HepG2 (cell line): Measurements from ENCODE around the gene MAP3K5. TPM values are rescaled to one million over a fixed set of nuclear protein-coding genes. Genes with fewer than 3 reads are reported as not detected.

Experiments
- ATAC-seq: fragments of 200-7000 bp; cut with Tn5 transposase; 3 replicates; pipeline ENCODE4 v1.9.1; 2020; ENCODE audit warnings: mild to moderate bottlenecking, moderate library complexity
- BruUV-seq: library from RNA; stranded (reverse); fragments of 400-500 nt; replicated peaks from 2 replicates; lab custom pipeline; 2021; lab: Mats Ljungman, UMichigan
- CTCF ChIA-PET: fragments of 300-600 bp; formaldehyde crosslinking; extraction: SDS; loops from one replicate; lab custom pipeline; 2021; ENCODE audit warnings: low total read pairs, inconsistent platforms, low intra/inter-chr PET ratio; lab: Yijun Ruan, JAX
- POLR2A ChIA-PET: fragments of 350-600 bp; sonication (Branson Sonifier 250); formaldehyde crosslinking; loops from one replicate; lab custom pipeline; 2020; ENCODE audit warnings: antibody characterized with exemption, inconsistent platforms; lab: Yijun Ruan, JAX
- DNase-seq: peaks from one replicate; pipeline ENCODE4 v3.0.0-alpha.2; 2015; ENCODE audit warnings: low spot score
- FAIRE-seq: peaks from 3 replicates; lab custom pipeline; 2011; peaks lifted over from hg19 to GRCh38; lab: Jason Lieb, UNC
- H2AFZ ChIP-seq: one replicate; pipeline ENCODE4 v1.6.1; 2011; ENCODE audit warnings: low read length, inconsistent platforms
- H3K27ac ChIP-seq: fragments of 300-600 bp; 3 replicates; pipeline ENCODE4 v1.8.0; 2011; ENCODE audit warnings: mixed run types, mild to moderate bottlenecking, mixed read lengths, low read length, inconsistent platforms; ENCODE audit not compliant: insufficient read depth; ENCODE audit errors: extremely low read length
- H3K27me3 ChIP-seq, 2 experiments: fragments of 200-600 bp in 1 of 2; 2 replicates in 1 of 2; 3 replicates in 1 of 2; pipeline versions ENCODE4 v1.6.0 to v1.8.0; 2011; ENCODE audit warnings: low read length in 2 of 2, mild to moderate bottlenecking in 2 of 2, moderate library complexity in 2 of 2, inconsistent platforms in 1 of 2; ENCODE audit not compliant: insufficient read depth in 2 of 2, control insufficient read depth in 1 of 2
- H3K36me3 ChIP-seq, 2 experiments: fragments of 200-600 bp in 1 of 2; replicated peaks in 1 of 2; 2 replicates in 1 of 2; 3 replicates in 1 of 2; pipeline versions ENCODE4 v1.5.1 to v1.8.0; 2011; ENCODE audit warnings: low read length in 2 of 2, inconsistent platforms in 1 of 2; ENCODE audit not compliant: insufficient read depth in 2 of 2, control insufficient read depth in 1 of 2
- H3K4me1 ChIP-seq: 2 replicates; pipeline ENCODE4 v1.5.1; 2012; ENCODE audit warnings: low read length, inconsistent platforms; ENCODE audit not compliant: insufficient read depth
- H3K4me2 ChIP-seq: 2 replicates; pipeline ENCODE4 v1.6.0; 2011; ENCODE audit warnings: low read depth, low read length, inconsistent platforms
- H3K4me3 ChIP-seq, 3 experiments: fragments of 200-600 bp in 1 of 3; sonication (generic), shearing (Covaris generic) in 1 of 3; replicated peaks in 1 of 3; 2 replicates each; pipeline ENCODE4 v1.5.1; 2011 to 2016; ENCODE audit warnings: low read length in 3 of 3, inconsistent platforms in 2 of 3, low read depth in 2 of 3, mild to moderate bottlenecking in 2 of 3, control low read depth in 1 of 3, mixed read lengths in 1 of 3; ENCODE audit not compliant: insufficient read depth in 1 of 3
- H3K79me2 ChIP-seq: one replicate; pipeline ENCODE4 v1.6.1; 2011; ENCODE audit warnings: low read length, inconsistent platforms; ENCODE audit not compliant: insufficient read depth
- H3K9ac ChIP-seq: 2 replicates; pipeline ENCODE4 v1.6.0; 2011; ENCODE audit warnings: mild to moderate bottlenecking, low read depth, low read length, inconsistent platforms; ENCODE audit not compliant: insufficient read depth
- H3K9me3 ChIP-seq: 2 replicates; pipeline ENCODE4 v1.5.1; 2012; ENCODE audit warnings: mild to moderate bottlenecking, low read length
- H4K20me1 ChIP-seq: 2 replicates; pipeline ENCODE4 v1.6.0; 2011; ENCODE audit warnings: inconsistent platforms, mild to moderate bottlenecking, low read length, moderate library complexity; ENCODE audit not compliant: insufficient read depth
- MAFF ChIP-seq: IDR thresholded peaks from 2 replicates; pipeline ENCODE4 v1.6.1; 2011; ENCODE audit warnings: low read depth, low read length, improper control_type of control experiment
- STAT5B ChIP-seq: sonication (generic); formaldehyde crosslinking; IDR thresholded peaks from 2 replicates; pipeline ENCODE4 v1.4.0; 2020; ENCODE audit warnings: missing genetic modification reagents
- TARDBP ChIP-seq: sonication (generic); formaldehyde crosslinking; IDR thresholded peaks from 2 replicates; pipeline ENCODE4 v1.8.0; 2022; ENCODE audit warnings: mild to moderate bottlenecking, missing genetic modification reagents
- TBX3 ChIP-seq: fragments of 450-650 bp; IDR thresholded peaks from 2 replicates; pipeline ENCODE4 v1.6.1; 2017; ENCODE audit warnings: antibody characterized with exemption, mild to moderate bottlenecking, inconsistent platforms, borderline replicate concordance
- XRCC5 ChIP-seq: fragments of 200-400 bp; formaldehyde crosslinking; optimal IDR thresholded peaks from 2 replicates; pipeline ENCODE3; 2017; ENCODE audit warnings: mild to moderate bottlenecking, low read length
- ZBTB20 ChIP-seq: sonication (generic); formaldehyde crosslinking; IDR thresholded peaks from 2 replicates; pipeline ENCODE4 v1.8.1; 2023; ENCODE audit warnings: missing genetic modification reagents, low read depth, mild to moderate bottlenecking, borderline replicate concordance
- ZFP1 ChIP-seq: IDR thresholded peaks from 2 replicates; pipeline ENCODE4 v1.6.1; 2016
- ZNF263 ChIP-seq: sonication (generic); formaldehyde crosslinking; IDR thresholded peaks from 2 replicates; pipeline ENCODE4 v1.4.0; 2020; ENCODE audit warnings: missing genetic modification reagents
- ZNF558 ChIP-seq: sonication (generic); formaldehyde crosslinking; IDR thresholded peaks from 2 replicates; pipeline ENCODE4 v1.9.0; 2022; ENCODE audit warnings: mild to moderate bottlenecking, missing genetic modification reagents, borderline replicate concordance
- ZNF724P ChIP-seq: sonication (generic); formaldehyde crosslinking; IDR thresholded peaks from 2 replicates; pipeline ENCODE4 v1.8.0; 2022; ENCODE audit warnings: missing genetic modification reagents, borderline replicate concordance
- ZNF746 ChIP-seq: sonication (generic); formaldehyde crosslinking; IDR thresholded peaks from 2 replicates; pipeline ENCODE4 v1.8.0; 2022; ENCODE audit warnings: mild to moderate bottlenecking, missing genetic modification reagents
- WGBS: methylation state at CpG from one replicate; pipeline ENCODE4 v1.1.6; 2017; ENCODE audit warnings: low lambda C conversion rate; 5-methylcytosine and 5-hydroxymethylcytosine counted together
- in situ Hi-C: cut with HindIII; loops from 2 replicates; pipeline ENCODE4 v1.10.0; 2017; ENCODE audit warnings: low pct_unique_long_range_greater_than_20kb; ENCODE audit not compliant: extremely low pct_ligation_motif_present
- intact Hi-C: fragments of 100-400 bp; cut with micrococcal nuclease; formaldehyde crosslinking; loops from one replicate; pipeline ENCODE4 v1.10.0; 2022; ENCODE audit not compliant: unreplicated experiment
- polyA plus RNA-seq, 8 experiments: library from polyadenylated mRNA; depleted of rRNA in 3 of 8; stranded (reverse) in 7 of 8; unstranded in 1 of 8; fragments of >200 nt; fragmentation: Illumina TruSeq in 4 of 8; extraction: Trizol in 4 of 8; gene quantifications; 2 replicates each; pipeline versions ENCODE4 v1.2.1 to v1.2.3, GENCODE V29; 2011 to 2016; ENCODE audit warnings: low read depth in 4 of 8, missing spikeins in 1 of 8, mixed read lengths in 1 of 8; ENCODE audit not compliant: insufficient read depth in 1 of 8
- total RNA-seq, 5 experiments: library from RNA; depleted of rRNA; stranded (reverse); fragments of >200 nt; fragmentation: Illumina TruSeq; extraction: Trizol; gene quantifications; 2 replicates each; pipeline ENCODE4 v1.2.3, GENCODE V29; 2016; ENCODE audit warnings: low read depth in 1 of 5
- TF ChIP-seq, protein P1 (sequence below): sonication (generic); formaldehyde crosslinking; IDR thresholded peaks from 2 replicates; pipeline ENCODE4 v1.4.0; 2020; ENCODE audit warnings: mild to moderate bottlenecking, missing genetic modification reagents

MAP3K5 gene
- total and polyA plus RNA-seq, 2 of the 13 experiments (the other 11 are each of a cell fraction or from before 2014, with no cell fraction given) = not detected

DNA sequence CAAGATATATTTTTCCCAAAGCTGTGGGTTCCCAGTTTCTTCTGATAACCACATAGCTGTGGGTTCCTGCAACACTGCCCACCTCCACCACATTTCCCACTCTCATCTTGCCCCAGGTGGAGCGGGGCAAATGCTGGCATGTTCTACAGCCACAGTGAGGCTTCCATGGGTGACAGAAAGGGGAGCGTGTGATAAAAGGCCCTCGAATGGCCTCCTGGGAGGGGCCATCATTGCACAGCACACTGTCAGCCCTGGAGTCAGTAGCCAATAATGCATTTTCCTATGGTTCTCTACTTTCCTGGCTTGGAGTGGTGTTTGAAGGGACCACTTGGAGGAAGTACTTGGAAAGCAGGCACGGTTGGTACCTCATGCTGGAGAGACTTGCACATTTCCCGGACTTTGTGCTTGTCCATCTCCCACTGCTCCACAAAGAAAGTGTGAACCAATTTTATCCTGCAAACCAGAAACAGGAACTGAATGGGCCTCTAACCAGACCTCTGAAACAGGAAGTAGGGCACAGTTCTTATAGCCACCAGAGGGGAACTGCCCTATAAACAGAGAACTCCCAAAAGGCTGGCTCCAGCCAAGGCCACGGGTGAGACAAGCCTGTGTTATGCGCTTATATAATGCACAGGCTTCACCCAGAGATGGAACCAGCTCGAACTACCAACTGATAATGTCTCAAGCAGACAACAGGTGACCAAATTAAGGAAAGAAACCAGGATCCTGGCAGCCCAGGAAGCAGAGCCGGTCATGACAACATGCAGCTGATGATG lies 8.6 kb downstream of the MAP3K5 start:
- Histone ChIP-seq H3K79me2 (no peaks in the 10 kb centered on the region), H3K4me2 (no peak overlapping the region), H3K4me1 (no peaks in the 10 kb centered on the region)
- TF ChIP-seq STAT5B (CRISPR knock-in tag) (no peak), ZBTB20 (CRISPR knock-in tag) (no peak), ZNF724P (CRISPR knock-in tag) (no peak), ZNF263 (no peak), ZNF746 (CRISPR knock-in tag) (no peak), TARDBP (CRISPR knock-in tag) (no peak), ZFP1 (CRISPR knock-in tag) (no peak), TBX3 (no peak), ZNF558 (CRISPR knock-in tag) (no peak), MAFF (no peak), XRCC5 (no peak)
- TF ChIP-seq, protein P1, sequence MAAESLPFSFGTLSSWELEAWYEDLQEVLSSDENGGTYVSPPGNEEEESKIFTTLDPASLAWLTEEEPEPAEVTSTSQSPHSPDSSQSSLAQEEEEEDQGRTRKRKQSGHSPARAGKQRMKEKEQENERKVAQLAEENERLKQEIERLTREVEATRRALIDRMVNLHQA = no peak
- TF ChIP-seq, all 625 proteins: peak for 0
- H3K9ac ChIP-seq = no peak overlapping the region
- intact Hi-C loops (no loop called here), in situ Hi-C loops (no loop called here)
- no peaks in the 10 kb centered on the region for H3K9me3 ChIP-seq
- DNase-seq (no peak), ATAC-seq (no peak), FAIRE-seq (no peak)
- H4K20me1 ChIP-seq = no peaks in the 10 kb centered on the region
- H3K27ac ChIP-seq = no peak overlapping the region
- no peak overlapping the region for H2AFZ ChIP-seq
- H3K4me3 ChIP-seq = no peak overlapping the region
- CTCF ChIA-PET = no interaction called here
- no peaks in the 10 kb centered on the region for H3K36me3 ChIP-seq
- POLR2A ChIA-PET = no interaction called here
- WGBS = 9% methylated on average over 9 of the region's 9 CpGs
- H3K27me3 ChIP-seq = peaks cover 0 to 20% of the 10 kb centered on the region in 2 experiments; a peak in 3 of 5 replicates
- BruUV-seq = no TSS peak
